Measurements from ENCODE around the gene NF1. TPM values are rescaled to one million over a fixed set of nuclear protein-coding genes. Genes with fewer than 3 reads are reported as not detected.

Gene NF1
- total and polyA plus RNA-seq, 3 donors from 2014 or later, result 60.6 to 99.0 (median 97.6) TPM

- Histone ChIP-seq H3K4me1 (peaks cover 4% of the 10 kb centered on the region), H3K4me3 (no peak overlapping the region), H3K36me3 (ENCODE audit: low read depth, missing control alignments) (no peaks in the 10 kb centered on the region), H3K27ac (no peak overlapping the region), H3K9me3 (no peaks in the 10 kb centered on the region), H3K27me3 (no peaks in the 10 kb centered on the region)
- intact Hi-C loops (cut with DNase I; ENCODE audit: low total_unique reads), result no loop called here
- TF ChIP-seq POLR2A (IDR thresholded peaks at IDR 0.05), result no peak
- no peak for TF ChIP-seq CTCF (IDR thresholded peaks at IDR 0.05)
- DNase-seq, result no peak
- 67 to 68% methylated on average over 8 of the region's 8 CpGs for WGBS, 2 donors
These were observed 6.2 kb downstream of the NF1 start for GRCh38 chr17:31100840-31101459.

GRCh38 chr17:31101943-31102342 lies 7.2 kb downstream of the NF1 start:
- Histone ChIP-seq H3K4me1 (no peaks in the 10 kb centered on the region), H3K9me3 (no peaks in the 10 kb centered on the region), H3K36me3 (ENCODE audit: low read depth, missing control alignments) (no peaks in the 10 kb centered on the region), H3K27ac (no peak overlapping the region), H3K4me3 (no peak overlapping the region), H3K27me3 (no peaks in the 10 kb centered on the region)
- no peak for TF ChIP-seq POLR2A (IDR thresholded peaks at IDR 0.05)
- no peak for TF ChIP-seq CTCF (IDR thresholded peaks at IDR 0.05)
- intact Hi-C loops (cut with DNase I; ENCODE audit: low total_unique reads), result no loop called here
- no peak for DNase-seq

GRCh38 chr17:31105991-31106390 lies 11.2 kb downstream of the NF1 start:
- H3K4me3 ChIP-seq, result no peak overlapping the region
- DNase-seq, result no peak
- H3K27me3 ChIP-seq, result no peaks in the 10 kb centered on the region
- no peak for TF ChIP-seq CTCF (IDR thresholded peaks at IDR 0.05)
- H3K27ac ChIP-seq, result no peak overlapping the region
- WGBS, 2 donors, result 100% methylated on average over 1 of the region's 1 CpG
- intact Hi-C loops (cut with DNase I; ENCODE audit: low total_unique reads), result no loop called here
- no peaks in the 10 kb centered on the region for H3K4me1 ChIP-seq
- H3K36me3 ChIP-seq (ENCODE audit: low read depth, missing control alignments), result no peaks in the 10 kb centered on the region
- no peaks in the 10 kb centered on the region for H3K9me3 ChIP-seq

- intact Hi-C loops (cut with DNase I; ENCODE audit: low total_unique reads), result no loop called here
These were observed 16.4 kb downstream of the NF1 start for GRCh38 chr17:31111183-31111582.

More at GRCh38 chr17:31111183-31111582, 16.4 kb downstream of the NF1 start:
- TF ChIP-seq POLR2A (IDR thresholded peaks at IDR 0.05) (no peak), CTCF (IDR thresholded peaks at IDR 0.05) (no peak)
- no peaks in the 10 kb centered on the region for H3K4me1 ChIP-seq
- no peaks in the 10 kb centered on the region for H3K27me3 ChIP-seq
- no peak overlapping the region for H3K27ac ChIP-seq
- 50 to 52% methylated on average over 2 of the region's 2 CpGs for WGBS, 2 donors
- DNase-seq, result no peak
- H3K4me3 ChIP-seq, result no peak overlapping the region
- H3K36me3 ChIP-seq (ENCODE audit: low read depth, missing control alignments), result no peaks in the 10 kb centered on the region
- H3K9me3 ChIP-seq, result no peaks in the 10 kb centered on the region

All from testis (tissue), 3 donors.